Right ventricle myocardium superior (tissue), 1 donor: Measurements from ENCODE around the gene STON1. TPM values are rescaled to one million over a fixed set of nuclear protein-coding genes. Genes with fewer than 3 reads are reported as not detected.
A peak's percentile ranks its signal among the peaks of the same experiment; 100 is the strongest.
"Not testable (repeated sequence)": the region's sequence is repeated elsewhere in the genome, so short reads cannot be mapped to it uniquely, and the experiment has no call there.

Source experiments
- ATAC-seq: fragments of 200-7000 bp; cut with Tn5 transposase; one replicate; pipeline ENCODE4 v1.9.1; 2020; ENCODE audit warnings: mild to moderate bottlenecking; ENCODE audit not compliant: poor library complexity
- DNase-seq: peaks from one replicate; pipeline ENCODE4 v3.0.0-alpha.2; 2020
- intact Hi-C: fragments of 100-400 bp; cut with DNase I; formaldehyde crosslinking; loops from one replicate; pipeline ENCODE4 v1.11.2; 2022
- total RNA-seq: library from RNA; stranded (reverse); fragmentation: NEBNext Ultra II Directional; extraction: Animal tissue kit (Norgen Biotek cat#: 25700); gene quantifications from one replicate; pipeline ENCODE4 v1.2.1, GENCODE V29; 2021
- donor health status: DM: no; HTN: yes; CAD: no; lungs with severe emphysema.

The STON1 gene
- total RNA-seq, 1 donor from 2014 or later = 8.1 TPM

- ATAC-seq = peak; percentile 57
- no peak for DNase-seq
- intact Hi-C loops = no loop called here
Measured at GRCh38 chr2:48600204-48600813, 70.4 kb downstream of the STON1 start.

DNA sequence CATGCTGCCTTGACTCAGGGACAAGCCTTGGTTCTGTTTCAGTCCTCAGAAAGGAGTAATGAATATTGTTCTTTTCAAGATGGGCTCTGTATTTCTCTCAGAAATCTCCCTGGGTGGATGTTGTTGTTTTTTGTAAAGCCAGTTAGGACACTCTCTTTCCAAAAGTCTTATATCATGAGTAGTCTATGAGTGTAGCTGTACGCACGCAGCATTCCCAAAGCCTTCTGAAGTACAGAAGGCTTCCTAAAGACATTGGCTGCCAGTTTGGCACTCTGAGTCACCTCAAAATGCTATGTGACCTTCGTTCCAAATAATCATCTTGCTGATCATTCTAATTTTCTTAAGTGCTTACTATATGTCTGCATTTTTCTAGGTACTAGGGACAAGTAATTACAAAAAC, 71.0 kb downstream of the STON1 start:
- no peak for ATAC-seq
- intact Hi-C loops = no loop called here
- DNase-seq = no peak

- peak; percentile 67 for ATAC-seq
- DNase-seq = no peak
- intact Hi-C loops = no loop called here
Measured at GRCh38 chr2:48601349-48601748, 71.4 kb downstream of the STON1 start.

GRCh38 chr2:48605482-48606175, 75.7 kb downstream of the STON1 start:
- DNase-seq (no peak), ATAC-seq (no peak)
- intact Hi-C loops = no loop called here

- no peak for ATAC-seq
- intact Hi-C loops = no loop called here
- DNase-seq = no peak
Measured at GRCh38 chr2:48607307-48608014, 77.5 kb downstream of the STON1 start.

DNA sequence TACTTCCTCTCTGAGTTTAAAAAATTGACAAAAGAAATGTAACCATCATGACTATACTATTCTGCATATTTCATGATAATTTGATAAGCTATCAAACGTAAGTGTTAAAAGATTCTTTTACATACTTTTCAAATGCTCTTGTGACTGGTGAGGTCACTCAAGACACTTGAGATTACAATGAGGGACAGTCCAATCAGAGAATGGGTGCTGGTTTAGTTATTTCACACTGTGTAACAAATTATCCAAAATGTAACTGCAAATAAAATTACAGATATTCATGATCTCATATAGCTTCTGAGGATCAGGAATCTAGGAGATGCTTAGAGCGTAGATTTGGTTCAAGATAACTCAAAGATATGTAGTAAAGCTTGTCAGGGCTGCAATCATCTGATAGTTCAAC, 83.3 kb downstream of the STON1 start:
- ATAC-seq (no peak), DNase-seq (no peak)
- intact Hi-C loops = no loop called here

DNA sequence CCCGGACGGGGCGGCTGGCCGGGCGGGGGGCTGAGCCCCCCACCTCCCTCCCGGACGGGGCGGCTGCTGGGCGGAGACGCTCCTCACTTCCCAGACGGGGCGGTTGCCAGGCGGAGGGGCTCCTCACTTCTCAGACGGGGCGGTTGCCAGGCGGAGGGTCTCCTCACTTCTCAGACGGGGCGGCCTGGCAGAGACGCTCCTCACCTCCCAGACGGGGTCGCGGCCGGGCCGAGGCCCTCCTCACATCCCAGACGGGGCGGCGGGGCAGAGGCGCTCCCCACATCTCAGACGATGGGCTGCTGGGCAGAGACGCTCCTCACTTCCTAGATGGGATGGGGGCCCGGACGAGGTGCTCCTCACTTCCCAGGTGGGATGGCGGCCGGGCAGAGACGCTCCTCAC, 84.6 kb downstream of the STON1 start:
- DNase-seq, ATAC-seq, intact Hi-C loops: not testable (repeated sequence)

DNA sequence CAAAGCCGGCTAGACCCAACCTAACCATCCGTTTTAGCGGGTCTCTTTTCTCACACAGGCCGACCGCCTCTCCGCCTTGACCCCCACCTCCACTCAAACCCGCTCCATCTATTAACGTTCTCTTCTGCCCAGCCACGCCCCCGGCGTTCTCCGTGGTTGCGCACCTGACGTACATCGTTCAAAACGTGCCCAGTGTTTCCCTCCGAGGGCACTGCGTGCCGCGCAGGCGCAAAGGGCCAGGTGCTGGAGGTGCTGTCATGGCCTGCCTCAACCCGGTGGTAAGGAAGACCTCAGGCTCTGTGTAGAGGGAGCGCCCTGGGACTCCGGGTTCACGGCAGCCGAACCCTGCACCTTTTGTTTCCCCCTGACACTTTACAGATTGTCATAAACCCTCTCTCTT, 87.7 kb downstream of the STON1 start, which contains the start of gene GTF2A1L:
Gene GTF2A1L (plus strand): TSS at position 239 of the 400 bp plus-strand sequence. CDS start 19 bp downstream, at position 258.
- DNase-seq (no peak), ATAC-seq (no peak)
- intact Hi-C loops = no loop called here

- ATAC-seq (no peak), DNase-seq (no peak)
- intact Hi-C loops = no loop called here
Measured at GRCh38 chr2:48619526-48619925, 89.6 kb downstream of the STON1 start.

- intact Hi-C loops = no loop called here
- ATAC-seq (no peak), DNase-seq (no peak)
Measured at GRCh38 chr2:48620604-48621003, 90.7 kb downstream of the STON1 start.

GRCh38 chr2:48622691-48623090, 92.7 kb downstream of the STON1 start:
- ATAC-seq, intact Hi-C loops, DNase-seq: not testable (repeated sequence)

DNA sequence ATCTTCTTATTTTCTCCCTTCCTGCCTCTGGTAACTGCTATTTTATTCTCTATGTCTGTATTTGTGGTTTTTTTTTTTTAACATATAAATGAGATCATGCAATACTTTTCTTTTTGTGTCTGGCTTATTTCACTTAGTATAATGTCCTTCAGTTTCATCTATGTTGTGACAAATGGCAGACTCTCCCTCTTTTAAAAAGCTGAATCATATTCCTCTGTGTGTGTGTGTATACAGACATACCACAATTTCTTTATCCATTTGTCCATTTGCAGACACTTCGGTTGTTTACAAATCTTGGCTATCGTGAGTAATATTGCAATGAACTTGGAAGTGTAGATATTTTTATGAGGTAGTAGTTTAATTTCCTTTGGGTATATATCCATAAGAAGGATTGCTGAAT, 94.7 kb downstream of the STON1 start:
- intact Hi-C loops = no loop called here
- DNase-seq (no peak), ATAC-seq (no peak)

GRCh38 chr2:48626047-48626446, 96.1 kb downstream of the STON1 start:
- ATAC-seq = no peak
- intact Hi-C loops = no loop called here
- DNase-seq = no peak

GRCh38 chr2:48633143-48633542, 103.2 kb downstream of the STON1 start:
- no peak for DNase-seq
- no peak for ATAC-seq
- intact Hi-C loops = no loop called here

GRCh38 chr2:48635786-48636185, 105.8 kb downstream of the STON1 start:
- ATAC-seq (no peak), DNase-seq (no peak)
- intact Hi-C loops = no loop called here

DNA sequence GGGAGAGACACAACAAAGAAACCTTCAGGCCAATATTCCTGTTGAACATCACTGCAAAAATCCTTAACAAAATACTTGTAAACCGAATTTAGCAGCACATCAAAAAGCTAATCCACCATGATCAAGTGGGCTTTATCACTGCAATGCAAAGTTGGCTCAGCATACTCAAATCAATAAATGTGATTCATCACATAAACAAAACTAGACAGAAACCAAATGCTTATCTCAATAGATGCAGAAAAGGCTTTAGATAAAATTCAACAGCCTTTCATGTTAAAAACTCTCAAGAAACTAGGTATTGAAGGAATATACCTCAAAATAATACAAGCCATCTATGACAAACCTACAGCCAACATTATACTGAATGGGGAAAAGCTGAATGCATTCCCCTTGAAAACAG, 108.3 kb downstream of the STON1 start:
- ATAC-seq (no peak), DNase-seq (no peak)
- intact Hi-C loops = no loop called here
